ENCODE data around the gene RCSD1.

RCSD1 gene

DNA sequence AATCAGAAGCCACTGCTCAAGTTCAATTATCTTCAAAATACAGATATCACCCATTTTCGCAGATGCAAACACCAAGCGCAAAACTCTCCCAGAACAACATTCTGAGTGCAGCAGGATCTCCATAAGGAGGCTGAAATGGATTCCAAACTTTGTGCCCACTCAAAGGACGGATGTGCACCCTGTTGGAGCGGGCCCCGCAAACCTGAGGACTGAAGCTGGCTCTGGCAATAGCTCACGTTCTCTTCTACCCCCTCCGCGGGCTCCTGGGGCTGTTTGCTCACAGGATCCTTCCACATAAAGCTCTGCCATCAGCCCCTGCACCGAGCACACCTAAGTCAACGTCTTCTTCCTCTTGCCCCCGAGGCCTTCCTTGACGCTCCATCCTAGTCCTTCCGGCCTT, 11.7 kb upstream of the RCSD1 start:
- no peak for DNase-seq

DNA sequence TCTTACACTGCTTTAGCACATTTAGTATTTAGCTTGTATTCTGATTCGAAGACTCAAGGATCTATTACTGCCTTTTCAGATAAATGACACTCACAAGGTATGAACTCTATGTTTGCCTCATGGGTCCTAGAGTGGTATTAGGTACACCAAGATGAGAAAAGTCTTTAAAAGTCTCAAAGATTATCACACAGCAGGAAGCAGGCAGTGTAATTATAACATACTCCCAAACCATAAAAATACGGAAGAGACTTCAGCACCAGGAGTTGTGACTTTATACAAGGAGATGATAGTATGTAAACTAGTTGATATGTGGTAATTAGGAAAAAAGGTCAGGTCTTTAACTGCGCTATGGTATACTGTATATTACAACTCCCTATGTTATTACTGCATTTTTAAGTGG, 11.2 kb upstream of the RCSD1 start:
- DNase-seq, result no peak

DNA sequence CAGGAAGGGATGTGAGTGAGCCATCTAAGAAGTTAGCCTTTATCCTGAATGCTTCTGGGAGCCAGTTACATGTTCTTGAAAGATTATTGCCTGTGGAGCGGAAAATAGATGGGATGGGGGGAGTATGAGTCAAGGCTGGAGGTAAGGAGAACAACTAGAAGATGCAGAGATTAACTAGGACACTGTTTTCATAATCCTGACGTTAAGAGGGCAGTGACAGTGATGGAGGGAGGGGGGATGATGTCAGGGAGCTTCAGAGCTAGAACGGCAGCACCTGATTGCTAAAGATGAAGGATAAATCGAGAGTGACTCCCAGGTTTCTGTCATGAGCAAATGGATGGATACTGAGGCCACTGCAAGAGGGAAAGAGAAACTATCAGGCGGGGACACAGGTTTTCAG, 10.0 kb upstream of the RCSD1 start:
- DNase-seq, result no peak

DNA sequence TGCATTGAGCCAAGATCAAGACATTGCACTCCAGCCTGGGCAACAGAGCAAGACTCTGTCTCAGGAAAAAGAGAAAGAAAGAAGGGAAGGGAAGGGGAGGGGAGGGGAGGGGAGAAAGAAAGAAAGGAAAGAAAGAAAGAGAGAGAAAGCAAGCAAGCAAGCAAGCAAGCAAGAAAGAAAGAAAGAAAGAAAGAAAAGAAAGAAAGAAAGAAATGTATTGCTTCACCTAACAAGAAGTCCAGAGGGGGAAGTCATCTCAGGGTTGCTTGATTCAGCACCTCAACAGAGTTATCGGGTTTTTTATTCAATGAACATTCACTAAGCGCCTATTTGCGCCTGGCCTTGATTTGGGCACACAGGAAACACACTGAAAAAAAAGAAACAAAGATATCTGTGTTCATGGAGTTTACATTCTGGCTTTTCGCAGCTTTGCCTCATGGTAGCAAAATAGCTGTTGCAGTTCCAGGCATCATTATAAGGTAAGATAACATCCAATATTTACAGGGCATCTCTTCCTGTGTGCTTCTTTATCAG, 8.2 kb upstream of the RCSD1 start:
- no peak for DNase-seq

DNA sequence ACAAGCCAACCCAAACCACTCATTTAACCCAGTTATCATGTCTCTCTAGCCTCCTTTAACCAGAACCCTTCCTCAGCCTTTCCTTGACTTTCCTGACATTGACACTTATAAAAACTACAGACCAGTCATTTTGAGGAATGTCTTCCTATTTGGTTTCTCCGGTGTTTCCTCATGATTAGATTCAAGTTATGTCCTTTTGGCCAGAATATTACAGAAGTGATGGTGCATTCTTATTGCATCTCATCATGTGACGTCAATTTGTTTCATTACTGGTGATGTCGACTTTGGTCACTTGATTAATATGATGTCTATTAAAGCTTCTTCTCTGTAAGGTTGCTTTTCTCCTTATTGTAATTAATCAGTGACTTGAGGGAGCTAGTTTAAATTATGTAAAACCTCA, 6.1 kb upstream of the RCSD1 start:
- no peak for DNase-seq

DNA sequence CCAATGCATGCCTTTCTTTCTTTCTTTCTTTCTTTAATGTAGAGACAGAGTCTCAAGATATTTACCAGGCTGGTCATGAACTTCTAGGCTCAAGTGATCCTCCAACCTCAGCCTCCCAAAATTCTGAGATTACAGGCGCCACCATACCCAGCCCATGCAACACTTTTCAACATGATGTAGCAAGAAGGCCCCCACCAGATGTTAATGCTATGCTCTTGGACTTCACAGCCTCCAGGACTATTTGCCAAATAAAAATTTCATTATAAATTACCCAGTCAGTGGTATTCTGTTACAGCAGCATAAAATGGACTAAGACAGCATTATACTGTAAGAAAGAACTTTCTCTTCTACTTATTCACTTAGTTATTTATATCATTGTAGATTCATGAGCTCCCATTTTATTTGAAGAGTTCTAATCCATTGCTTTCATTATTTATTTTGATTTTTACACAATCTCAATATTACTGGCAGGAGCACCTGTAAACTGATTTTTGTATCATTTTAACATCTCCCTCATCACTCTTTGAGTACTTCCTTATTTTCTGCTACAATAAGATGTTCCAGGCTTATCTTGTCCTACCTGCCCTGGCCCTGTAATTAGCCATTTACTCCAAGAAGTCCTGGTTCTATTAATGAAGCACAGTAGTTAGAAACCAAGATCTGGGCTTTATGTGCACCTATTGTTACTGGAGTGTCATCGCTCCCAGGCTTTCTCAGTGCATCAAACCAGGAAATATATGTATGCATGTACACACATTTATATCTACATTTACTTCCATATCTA, 4.8 kb upstream of the RCSD1 start:
- DNase-seq, result no peak

DNA sequence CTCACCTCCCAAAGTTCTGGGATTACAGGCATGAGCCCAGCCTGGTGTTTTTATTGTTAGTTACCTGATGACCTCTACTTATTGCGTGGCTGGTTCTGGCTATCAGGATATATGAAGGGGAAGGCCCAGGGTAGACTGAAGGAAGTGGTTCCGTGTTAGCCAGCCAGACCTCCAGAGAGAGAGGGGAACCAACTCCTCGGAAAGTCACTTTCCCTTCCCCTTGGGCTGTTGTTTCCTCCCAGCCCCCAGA, 2.5 kb upstream of the RCSD1 start:
- DNase-seq, result peak; percentile 91

DNA sequence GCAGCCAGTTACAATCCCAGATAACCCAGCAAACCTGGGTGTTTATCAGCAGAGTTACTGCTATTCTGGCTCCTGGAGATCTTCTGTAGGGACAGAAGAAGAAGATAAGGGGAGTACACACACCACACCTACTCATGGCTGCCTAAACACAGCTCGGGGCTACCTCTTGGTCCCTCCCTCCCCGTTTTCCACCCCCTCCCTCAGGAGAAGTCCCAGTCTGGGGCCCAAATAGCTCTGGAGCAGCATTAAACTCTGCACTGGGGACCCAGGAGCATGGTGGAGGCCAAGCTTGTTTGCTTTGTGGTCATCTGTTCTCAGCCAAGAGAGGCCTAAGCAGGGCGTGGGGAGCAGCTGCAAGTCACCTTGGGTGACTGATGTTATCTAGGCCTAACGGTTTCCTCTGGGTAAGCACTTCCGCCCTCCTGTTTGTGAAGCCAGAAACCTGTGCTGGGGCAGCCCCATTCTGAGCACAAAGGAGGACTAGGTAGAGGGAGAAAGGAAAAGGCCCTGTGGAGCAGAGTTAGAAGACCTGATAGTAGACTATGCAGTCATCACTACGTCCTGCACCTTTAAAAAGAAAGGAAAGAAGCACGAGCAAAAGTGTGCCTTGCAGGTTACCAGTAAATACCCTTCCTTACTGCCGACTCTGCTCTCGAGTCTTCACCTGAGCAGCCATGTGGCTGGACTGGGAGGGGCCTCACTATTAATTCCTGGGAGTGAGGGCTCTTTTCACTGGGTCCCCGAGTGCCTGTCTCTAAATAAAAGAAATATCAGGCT, 2.0 kb upstream of the RCSD1 start:
- peak; percentile 89 for DNase-seq

DNA sequence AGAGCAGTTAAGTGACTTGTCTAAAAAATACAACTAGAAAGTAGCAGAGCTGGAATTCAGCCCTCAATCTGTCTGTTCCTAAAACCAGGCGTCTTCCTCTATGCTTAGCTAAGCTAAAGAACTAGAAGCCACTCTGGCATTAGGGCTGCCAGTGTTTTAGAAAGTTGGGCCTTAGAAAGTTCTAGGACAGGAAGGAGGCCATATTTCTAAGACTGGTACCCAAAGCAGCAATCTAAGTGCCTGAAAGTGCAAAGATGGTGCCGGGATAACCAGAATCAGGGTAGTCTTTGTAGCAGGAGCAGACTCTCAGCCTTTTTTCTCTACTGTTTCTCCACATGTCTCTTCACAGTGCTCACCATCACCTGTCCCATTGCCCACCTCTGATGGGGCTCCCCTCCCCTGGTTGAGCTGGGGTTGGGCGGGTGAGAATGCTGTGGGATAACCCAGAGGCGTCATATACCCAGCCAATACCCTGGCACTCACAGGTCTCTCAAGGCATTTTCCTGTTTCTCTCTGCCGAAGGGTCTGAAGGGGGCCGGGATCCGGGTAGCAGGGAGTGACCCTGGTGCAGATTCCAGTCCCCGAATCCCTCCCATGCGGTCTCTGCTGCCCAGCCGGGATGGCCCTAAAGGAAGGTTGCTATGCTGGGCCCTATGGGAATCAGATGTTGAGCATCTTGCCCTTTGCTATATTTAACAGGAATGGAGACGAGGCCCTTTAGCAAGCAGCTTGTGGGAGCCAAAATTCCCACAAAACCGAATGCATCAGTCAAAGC, 1.1 kb upstream of the RCSD1 start:
- no peak for DNase-seq

DNA sequence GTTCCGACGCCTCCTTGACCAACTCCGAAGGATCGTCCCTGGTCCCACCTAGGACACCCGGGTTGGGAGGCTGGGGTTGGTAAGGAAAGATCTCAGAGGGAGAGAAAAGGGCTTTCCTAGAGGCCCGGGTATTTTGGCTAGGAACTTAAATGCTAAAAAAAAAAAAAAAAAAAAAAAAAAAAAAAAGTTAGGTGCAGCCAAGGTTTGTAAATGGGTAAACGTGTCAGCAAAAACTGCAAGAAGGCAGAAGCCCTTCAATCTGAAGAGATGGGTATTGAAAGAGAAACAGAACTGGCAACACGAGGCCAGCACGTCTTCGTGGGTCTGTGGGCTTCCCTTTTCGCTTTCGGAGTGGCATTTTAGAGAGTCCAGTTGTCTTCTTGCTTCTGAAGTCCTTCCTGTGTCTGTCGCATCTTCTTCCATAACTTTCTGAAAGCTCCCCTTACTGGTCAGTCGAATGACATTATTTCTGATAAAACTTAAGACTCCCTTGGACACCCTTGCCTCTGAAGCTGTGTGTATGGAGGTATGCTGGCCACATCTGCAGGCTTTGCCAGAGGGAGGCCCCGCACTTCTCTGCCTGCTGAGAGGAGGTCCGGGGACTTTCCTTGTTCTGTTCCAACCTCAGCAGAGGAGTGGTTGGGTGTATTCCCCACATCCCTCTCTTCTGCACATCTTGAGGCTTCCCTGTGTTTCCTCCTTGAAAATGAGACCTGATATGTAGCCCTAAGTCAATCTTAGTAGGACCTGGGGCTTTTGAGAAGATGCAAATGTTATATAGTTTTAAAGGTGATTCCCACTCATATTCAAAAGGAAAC, 745 bp downstream of the RCSD1 start:
- DNase-seq, result peak; percentile 53

DNA sequence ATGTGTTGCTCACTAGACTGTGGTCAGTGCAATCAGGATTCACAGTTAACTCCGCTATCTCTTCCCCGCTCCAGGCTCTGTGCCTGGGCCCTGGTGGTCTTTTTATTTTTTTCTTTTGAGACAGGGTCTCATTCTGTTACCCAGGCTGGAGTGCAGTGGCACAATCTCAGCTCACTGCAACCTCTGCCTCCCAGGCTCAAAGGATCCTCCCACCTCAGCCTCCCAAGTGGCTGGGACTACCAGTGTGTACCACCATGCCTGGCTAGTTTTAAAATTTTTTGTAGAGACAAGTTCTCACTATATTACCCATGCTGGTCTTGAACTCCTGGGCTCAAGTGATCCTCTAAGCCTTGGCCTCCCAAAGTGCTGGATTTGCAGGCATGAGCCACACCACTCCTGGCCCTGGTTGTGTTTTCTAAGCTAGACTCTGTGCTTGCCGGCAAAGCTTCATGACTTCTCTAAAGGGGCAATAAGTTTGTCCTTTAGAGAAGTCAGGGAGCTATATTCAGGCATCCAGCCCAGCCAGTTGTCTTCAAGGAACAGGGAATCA, 1.4 kb downstream of the RCSD1 start:
- no peak for DNase-seq

DNA sequence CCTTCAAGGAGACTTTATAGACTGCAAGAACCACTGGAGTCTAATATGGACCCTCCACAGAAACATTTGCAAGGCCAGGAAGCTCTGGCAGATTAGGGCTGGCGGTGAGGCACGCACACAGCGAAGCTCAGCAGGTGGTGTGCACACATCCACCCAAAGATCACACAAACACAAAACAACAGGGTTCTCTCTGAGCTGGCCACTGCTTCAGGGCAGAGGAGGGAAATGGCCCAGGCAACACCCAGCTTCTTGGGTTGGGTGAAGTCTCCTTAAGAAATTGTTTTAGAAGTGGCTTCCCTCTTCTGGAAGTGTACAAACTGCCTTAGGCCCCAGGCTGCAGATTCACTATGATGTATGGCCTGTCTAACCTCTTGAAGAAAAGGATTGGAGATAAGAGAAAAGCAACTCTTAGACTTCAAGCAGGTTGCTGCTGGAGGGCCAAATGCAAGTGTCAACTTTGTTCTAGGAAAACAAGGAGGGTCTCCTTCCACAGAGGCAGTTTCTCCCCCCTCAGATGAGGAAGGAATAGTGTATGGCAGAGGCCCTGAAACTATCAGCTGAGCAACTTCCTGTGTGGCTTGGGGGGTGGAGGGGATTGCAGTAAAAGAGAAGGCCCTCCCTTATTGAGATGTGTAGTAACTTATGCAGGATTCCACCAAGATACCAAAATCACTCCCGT, 2.0 kb downstream of the RCSD1 start:
- DNase-seq, result peak; percentile 77

DNA sequence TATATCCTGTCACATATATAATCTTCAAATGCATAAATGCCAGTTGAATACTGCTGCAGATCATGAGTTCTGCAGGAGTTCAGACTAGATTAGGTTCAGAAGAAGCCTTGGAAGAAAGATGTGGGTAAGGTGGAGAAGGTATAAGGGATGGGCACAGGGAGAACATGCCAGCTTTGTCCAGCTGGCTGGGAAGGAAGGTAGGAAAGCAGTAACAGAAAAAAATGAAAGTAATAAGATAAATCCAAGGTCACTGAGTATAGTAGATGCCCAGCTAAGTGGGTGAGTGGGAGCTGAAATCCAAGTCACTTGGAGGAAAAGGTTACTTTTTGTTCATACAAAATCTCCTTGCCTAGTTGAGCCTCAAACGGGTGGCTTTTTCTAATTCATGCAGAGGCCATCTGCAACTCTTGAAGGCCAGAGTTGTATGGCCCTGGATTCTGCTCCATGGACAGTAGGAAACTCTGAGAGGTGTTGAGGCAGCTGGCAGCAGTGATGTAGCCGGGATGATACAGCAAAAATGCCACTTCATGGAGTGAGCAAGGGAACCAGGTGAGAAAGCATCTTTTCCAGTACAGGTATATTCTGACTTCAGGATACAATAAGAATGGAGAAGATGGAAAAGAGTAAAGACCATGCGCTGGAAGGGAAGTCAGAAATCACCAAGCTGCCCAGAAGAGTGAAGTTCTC, 3.4 kb downstream of the RCSD1 start:
- no peak for DNase-seq

DNA sequence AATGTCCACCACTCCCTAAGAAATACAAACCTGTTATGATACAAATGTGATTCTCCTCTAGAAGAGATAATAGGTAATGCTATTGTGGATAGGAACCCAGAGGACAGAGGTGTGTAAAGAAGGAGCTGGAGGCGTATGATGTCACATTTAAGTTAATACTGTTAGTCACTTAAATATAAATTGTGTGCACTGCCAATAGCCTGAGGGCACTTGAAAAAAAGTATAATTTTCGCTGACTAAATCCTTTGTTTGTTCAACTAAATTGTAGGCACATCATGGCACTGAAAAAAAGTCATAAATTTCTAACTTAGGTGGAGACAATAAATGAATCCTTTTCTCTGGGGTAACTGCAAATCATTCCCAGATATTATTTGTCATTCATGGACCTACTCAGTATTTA, 4.4 kb downstream of the RCSD1 start:
- no peak for DNase-seq

DNA sequence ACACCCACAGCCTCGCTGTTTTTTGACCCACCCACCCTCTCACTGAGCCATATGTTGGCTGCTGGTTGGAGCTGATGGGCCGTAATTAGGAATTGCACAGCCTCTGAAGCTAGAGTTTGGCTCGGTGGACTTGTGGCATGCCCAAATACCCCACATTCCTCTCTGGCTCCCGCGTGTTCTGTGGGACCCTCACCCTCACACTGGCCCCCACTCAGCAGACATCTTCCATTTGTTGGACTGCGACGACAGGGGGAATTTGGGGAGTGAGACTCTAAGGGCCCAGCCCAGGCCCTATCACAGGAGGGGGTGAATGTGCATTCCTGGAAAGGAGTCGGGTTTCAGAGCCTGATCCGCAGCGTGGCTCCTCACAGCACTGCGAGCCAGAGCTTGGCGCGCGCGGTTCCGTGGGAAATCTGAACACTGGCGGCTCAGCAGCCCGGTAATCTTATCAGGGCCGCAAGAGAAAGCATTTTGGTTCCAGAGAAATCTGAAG, 5.2 kb downstream of the RCSD1 start:
- no peak for DNase-seq

DNA sequence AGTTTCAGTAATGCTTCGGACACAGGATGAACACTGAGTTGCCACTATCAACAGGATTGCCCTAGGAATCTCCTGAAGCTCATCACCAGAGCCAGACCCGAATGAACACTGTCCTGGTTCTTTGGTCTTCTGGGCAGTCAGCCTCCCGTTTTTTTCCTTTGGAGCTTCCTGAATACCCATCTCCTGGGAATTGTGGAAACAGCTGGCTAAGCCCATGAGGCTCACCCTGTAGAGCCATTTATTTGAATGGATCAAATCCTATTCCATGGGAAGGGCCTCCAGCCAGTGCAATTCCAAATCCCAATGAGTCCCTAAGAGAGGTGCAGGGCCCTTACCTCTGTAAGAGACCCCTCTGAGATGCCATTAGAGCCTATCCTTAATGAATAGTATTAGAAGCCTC, 5.9 kb downstream of the RCSD1 start:
- DNase-seq, result no peak

DNA sequence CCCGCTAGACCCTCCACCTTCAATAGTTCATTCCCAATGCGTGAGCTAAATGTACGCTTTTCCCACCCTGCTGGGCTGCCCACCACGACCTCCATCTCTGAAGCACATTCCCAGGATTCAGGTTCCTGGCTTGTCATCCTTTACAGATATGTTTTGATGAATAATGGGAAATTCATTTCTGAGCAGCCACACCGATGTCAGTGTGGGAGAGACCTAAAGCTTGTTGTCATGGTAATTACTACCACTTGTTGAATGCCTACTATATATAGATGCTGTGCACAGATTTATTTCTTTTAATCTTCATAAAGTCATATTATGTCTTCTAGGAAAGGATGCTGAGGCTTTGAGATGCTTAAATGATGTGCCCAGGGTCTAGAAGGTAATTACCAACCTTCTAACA, 8.0 kb downstream of the RCSD1 start:
- no peak for DNase-seq

DNA sequence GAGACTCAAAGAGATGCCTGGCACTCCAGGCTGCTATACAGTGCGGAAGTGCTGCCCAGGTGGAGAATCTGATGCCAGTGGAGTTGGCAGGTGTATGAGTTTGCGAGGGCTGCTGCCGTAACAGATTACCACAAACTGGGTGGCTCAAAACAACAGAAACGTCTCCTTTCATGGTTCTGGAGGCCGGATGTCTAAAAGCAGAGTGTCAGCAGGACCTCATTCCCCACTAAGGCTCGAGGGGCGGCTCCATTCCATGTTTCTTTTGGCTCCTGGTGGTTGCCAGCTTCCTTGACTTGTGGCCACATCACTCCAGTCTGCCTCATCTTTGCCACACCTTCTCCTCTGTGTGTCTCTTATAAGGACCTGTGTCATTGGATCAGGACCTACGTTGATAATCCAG, 10.0 kb downstream of the RCSD1 start:
- no peak for DNase-seq

DNA sequence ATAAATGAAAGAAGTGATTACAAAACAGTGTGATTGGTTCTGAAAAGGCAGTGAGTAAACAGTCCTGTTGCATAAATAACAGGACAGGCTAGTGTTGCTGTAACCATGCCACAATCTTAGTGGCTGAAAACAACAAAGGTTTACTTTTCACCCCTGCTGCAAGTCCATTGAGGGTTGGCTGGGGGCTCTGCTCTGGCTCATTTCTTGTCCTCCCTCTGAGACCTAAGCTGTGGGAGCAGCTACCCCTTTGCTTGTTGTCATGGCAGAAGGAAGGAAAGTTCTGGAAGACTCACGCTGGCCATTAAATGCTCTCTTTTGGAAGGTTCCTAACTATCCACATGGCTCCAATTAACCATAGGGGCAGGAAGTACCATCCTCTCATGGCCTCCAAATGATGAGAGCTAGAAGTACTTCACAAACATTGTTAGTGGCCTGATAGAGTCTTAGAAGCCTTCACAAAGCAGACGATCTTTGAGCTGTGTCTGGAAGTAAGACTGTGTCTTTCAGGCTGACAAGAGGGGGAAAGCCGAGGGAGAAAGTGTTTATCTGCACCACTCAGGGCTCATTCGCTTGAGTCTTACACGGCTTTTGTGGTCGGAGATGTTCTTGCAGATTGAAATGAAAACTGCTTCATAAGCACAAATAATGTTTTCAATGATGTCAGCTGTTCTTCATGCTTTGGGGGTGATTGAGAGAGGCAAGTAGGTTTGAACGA, 11.9 kb downstream of the RCSD1 start:
- DNase-seq, result no peak

DNA sequence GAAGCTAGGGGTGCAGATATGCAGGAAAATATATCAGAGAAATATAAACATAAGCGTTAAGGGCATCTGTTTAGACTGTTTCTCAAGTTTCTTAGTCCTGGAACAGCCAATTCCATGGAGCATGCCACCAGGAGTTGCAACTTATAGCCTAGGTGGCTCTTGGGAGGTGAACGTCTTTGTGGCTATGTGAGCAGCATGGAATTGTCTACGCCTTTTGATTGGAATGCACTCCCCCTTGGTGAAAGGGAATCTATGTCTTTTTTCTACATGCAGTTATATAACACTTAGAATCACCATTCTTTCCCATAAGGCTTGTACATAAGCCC, 12.4 kb downstream of the RCSD1 start:
- no peak for DNase-seq

DNA sequence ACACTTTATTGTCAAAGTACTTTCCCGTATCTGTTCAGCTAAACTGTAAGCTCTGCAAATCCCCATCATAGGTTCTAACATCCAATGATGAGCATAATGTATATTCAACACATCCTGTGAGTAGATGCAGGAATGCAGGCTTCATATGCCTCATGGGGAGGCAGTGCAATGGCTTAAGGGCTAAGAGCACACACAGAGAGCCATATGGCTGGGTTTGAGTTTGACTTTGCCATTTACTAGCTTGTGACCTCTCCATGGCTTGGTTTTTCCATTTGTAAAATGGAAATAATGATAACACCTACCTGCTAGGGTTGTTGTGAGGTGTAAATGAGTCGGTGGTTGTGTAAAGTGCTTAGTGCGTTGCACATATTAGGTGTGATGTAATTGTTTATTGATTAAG, 13.4 kb downstream of the RCSD1 start:
- DNase-seq, result no peak
